ENCODE measurements around the gene TMEM151B.

TMEM151B gene

GRCh38 chr6:44269921-44270525 lies at the start of gene TMEM151B:
Gene TMEM151B, plus strand, starts transcription at chr6:44270450. Its CDS starts 293 bp downstream, at chr6:44270743.
- TF ChIP-seq MYC (IDR thresholded peaks at IDR 0.05; ENCODE audit: low read depth, low read length) (no peak), POLR2A (IDR thresholded peaks at IDR 0.05; ENCODE audit: extremely low read depth, insufficient read length) (no peak), CTCF (IDR thresholded peaks at IDR 0.05; ENCODE audit: low read depth, low read length) (no peak), MAX (IDR thresholded peaks at IDR 0.05; ENCODE audit: low read depth, low read length) (no peak)
- DNase-seq (ENCODE audit: low read depth): no peak

GRCh38 chr6:44220913-44221290 lies 49.3 kb upstream of the TMEM151B start:
- no peak for TF ChIP-seq MYC (IDR thresholded peaks at IDR 0.05; ENCODE audit: low read depth, low read length)
- TF ChIP-seq CTCF (IDR thresholded peaks at IDR 0.05; ENCODE audit: low read depth, low read length): no peak
- TF ChIP-seq MAX (IDR thresholded peaks at IDR 0.05; ENCODE audit: low read depth, low read length): no peak
- TF ChIP-seq POLR2A (IDR thresholded peaks at IDR 0.05; ENCODE audit: extremely low read depth, insufficient read length): no peak

More at GRCh38 chr6:44269921-44270525, at the start of gene TMEM151B:
- no peak within 1 kb of the TSS for H3K4me3 ChIP-seq (ENCODE audit: low read depth, low read length)

GRCh38 chr6:44221291-44221960 lies 48.8 kb upstream of the TMEM151B start:
- no peak overlapping the region for H3K4me3 ChIP-seq (ENCODE audit: low read depth, low read length)
- peak; percentile 95 for TF ChIP-seq CTCF (IDR thresholded peaks at IDR 0.05; ENCODE audit: low read depth, low read length)
- peak; percentile 61 for TF ChIP-seq MAX (IDR thresholded peaks at IDR 0.05; ENCODE audit: low read depth, low read length)
- no peak for TF ChIP-seq POLR2A (IDR thresholded peaks at IDR 0.05; ENCODE audit: extremely low read depth, insufficient read length)
- DNase-seq (ENCODE audit: low read depth): peak; percentile 93

More at GRCh38 chr6:44220913-44221290, 49.3 kb upstream of the TMEM151B start:
- H3K4me3 ChIP-seq (ENCODE audit: low read depth, low read length): no peak overlapping the region
- DNase-seq (ENCODE audit: low read depth): no peak

GRCh38 chr6:44221961-44222335 lies 48.3 kb upstream of the TMEM151B start:
- TF ChIP-seq MYC (IDR thresholded peaks at IDR 0.05; ENCODE audit: low read depth, low read length) (no peak), CTCF (IDR thresholded peaks at IDR 0.05; ENCODE audit: low read depth, low read length) (no peak), POLR2A (IDR thresholded peaks at IDR 0.05; ENCODE audit: extremely low read depth, insufficient read length) (no peak), MAX (IDR thresholded peaks at IDR 0.05; ENCODE audit: low read depth, low read length) (no peak)
- no peak overlapping the region for H3K4me3 ChIP-seq (ENCODE audit: low read depth, low read length)
- no peak for DNase-seq (ENCODE audit: low read depth)

GRCh38 chr6:44222486-44223318 lies 47.5 kb upstream of the TMEM151B start:
- DNase-seq (ENCODE audit: low read depth): no peak

More at GRCh38 chr6:44222486-44223318, 47.5 kb upstream of the TMEM151B start:
- TF ChIP-seq POLR2A (IDR thresholded peaks at IDR 0.05; ENCODE audit: extremely low read depth, insufficient read length) (no peak), MAX (IDR thresholded peaks at IDR 0.05; ENCODE audit: low read depth, low read length) (no peak), CTCF (IDR thresholded peaks at IDR 0.05; ENCODE audit: low read depth, low read length) (no peak), MYC (IDR thresholded peaks at IDR 0.05; ENCODE audit: low read depth, low read length) (no peak)
- peak overlapping the region; percentile 55 for H3K4me3 ChIP-seq (ENCODE audit: low read depth, low read length)

Data from NB4 (cell line).